Activated CD4-positive, alpha-beta memory T cell treated with anti-CD3 and anti-CD28 coated beads for 36 hours (primary cell): ENCODE results near the gene KRT85. TPM values are rescaled to one million over a fixed set of nuclear protein-coding genes. Genes with fewer than 3 reads are reported as not detected.
"Not testable (repeated sequence)": the region's sequence is repeated elsewhere in the genome, so short reads cannot be mapped to it uniquely, and the experiment has no call there.

ENCODE experiments used
- CTCF ChIA-PET: fragments of 350-600 bp; sonication (Branson Sonifier 250); formaldehyde crosslinking; loops from one replicate; lab custom pipeline; 2021; ENCODE audit warnings: antibody characterized with exemption, inconsistent platforms; lab: Charles Lee
- POLR2A ChIA-PET: fragments of 350-600 bp; sonication (Branson Sonifier 250); formaldehyde crosslinking; loops from one replicate; lab custom pipeline; 2021; ENCODE audit warnings: antibody characterized with exemption; lab: Charles Lee
- DNase-seq: peaks from one replicate; pipeline ENCODE4 v3.0.0-alpha.2; 2020
- H3K27ac Mint-ChIP-seq: one replicate; pipeline ENCODE4 v1.8.0; 2021; ENCODE audit warnings: mixed read lengths
- H3K27me3 Mint-ChIP-seq: one replicate; pipeline ENCODE4 v1.8.0; 2021; ENCODE audit warnings: mixed read lengths
- H3K36me3 Mint-ChIP-seq: one replicate; pipeline ENCODE4 v1.8.0; 2021; ENCODE audit warnings: mixed read lengths
- H3K4me1 Mint-ChIP-seq: one replicate; pipeline ENCODE4 v1.8.0; 2021; ENCODE audit warnings: low read depth, mixed read lengths
- H3K4me3 Mint-ChIP-seq: one replicate; pipeline ENCODE4 v1.8.0; 2021; ENCODE audit warnings: mild to moderate bottlenecking, mixed read lengths
- H3K9me3 Mint-ChIP-seq: one replicate; pipeline ENCODE4 v1.8.0; 2021; ENCODE audit warnings: mixed read lengths
- intact Hi-C: fragments of 100-400 bp; cut with micrococcal nuclease; formaldehyde crosslinking; loops from one replicate; pipeline ENCODE4 v1.15.1; 2023
- total RNA-seq, 2 experiments: library from RNA; stranded (reverse); gene quantifications; one replicate each; pipeline ENCODE4 v1.2.3, GENCODE V29; 2021

KRT85 gene
- total RNA-seq, 2 experiments from 2014 or later = not detected

- ChIA-PET POLR2A (no interaction called here), CTCF (interaction anchor here (1.8 to 2.8 kb wide), 2 partner anchors 10 kb away, joined by 13 to 16 read pairs; no protein-coding TSS in a partner anchor)
- intact Hi-C loops = no loop called here
Measured at GRCh38 chr12:52317468-52318052, 49.7 kb downstream of the KRT85 start.

GRCh38 chr12:52316701-52317100 lies 50.6 kb downstream of the KRT85 start:
- CTCF ChIA-PET = interaction anchor here (0.9 to 3.1 kb wide), 4 partner anchors 9 to 161 kb away, joined by 3 to 16 read pairs (median 8); no protein-coding TSS in a partner anchor
- intact Hi-C loops = no loop called here
- Mint-ChIP-seq H3K36me3 (no peaks in the 10 kb centered on the region), H3K9me3 (no peaks in the 10 kb centered on the region), H3K27me3 (peaks cover 29% of the 10 kb centered on the region), H3K4me1 (no peaks in the 10 kb centered on the region), H3K4me3 (no peak overlapping the region), H3K27ac (no peak overlapping the region)
- POLR2A ChIA-PET = no interaction called here
- DNase-seq = no peak

More at GRCh38 chr12:52317468-52318052, 49.7 kb downstream of the KRT85 start:
- no peak for DNase-seq
- H3K4me1 Mint-ChIP-seq = no peaks in the 10 kb centered on the region
- H3K27me3 Mint-ChIP-seq = peaks cover 31% of the 10 kb centered on the region
- no peak overlapping the region for H3K4me3 Mint-ChIP-seq
- no peaks in the 10 kb centered on the region for H3K9me3 Mint-ChIP-seq
- H3K36me3 Mint-ChIP-seq = no peaks in the 10 kb centered on the region
- no peak overlapping the region for H3K27ac Mint-ChIP-seq

- DNase-seq = no peak
- ChIA-PET POLR2A (no interaction called here), CTCF (interaction anchor here (0.6 to 3.1 kb wide), 6 partner anchors 9 to 161 kb away, joined by 3 to 16 read pairs (median 3); no protein-coding TSS in a partner anchor)
- Mint-ChIP-seq H3K27me3 (peaks cover 32% of the 10 kb centered on the region), H3K9me3 (no peaks in the 10 kb centered on the region), H3K4me3 (no peak overlapping the region), H3K4me1 (no peaks in the 10 kb centered on the region), H3K36me3 (no peaks in the 10 kb centered on the region), H3K27ac (no peak overlapping the region)
- intact Hi-C loops = no loop called here
Measured at GRCh38 chr12:52316290-52316689, 51.0 kb downstream of the KRT85 start.

- CTCF ChIA-PET = interaction anchor here (0.6 to 3.1 kb wide), 6 partner anchors 10 to 160 kb away, joined by 3 to 16 read pairs (median 3); no protein-coding TSS in a partner anchor
- H3K27me3 Mint-ChIP-seq = peaks cover 33% of the 10 kb centered on the region
- H3K4me1 Mint-ChIP-seq, POLR2A ChIA-PET, H3K36me3 Mint-ChIP-seq, H3K27ac Mint-ChIP-seq, intact Hi-C loops, H3K9me3 Mint-ChIP-seq, H3K4me3 Mint-ChIP-seq: not testable (repeated sequence)
- DNase-seq = peak; percentile 53
Measured at GRCh38 chr12:52315721-52316120, 51.6 kb downstream of the KRT85 start.

- Mint-ChIP-seq H3K27me3 (peaks cover 34% of the 10 kb centered on the region), H3K4me3 (no peak overlapping the region), H3K9me3 (no peaks in the 10 kb centered on the region), H3K27ac (no peak overlapping the region), H3K4me1 (no peaks in the 10 kb centered on the region), H3K36me3 (no peaks in the 10 kb centered on the region)
- no peak for DNase-seq
- intact Hi-C loops = no loop called here
- POLR2A ChIA-PET = no interaction called here
- CTCF ChIA-PET = interaction anchor here (1.8 to 3.1 kb wide), 3 partner anchors 11 to 36 kb away, joined by 3 to 16 read pairs (median 14); no protein-coding TSS in a partner anchor
Measured at GRCh38 chr12:52314511-52314910, 52.8 kb downstream of the KRT85 start.

GRCh38 chr12:52313926-52314325 lies 53.4 kb downstream of the KRT85 start:
- H3K27ac Mint-ChIP-seq = no peak overlapping the region
- CTCF ChIA-PET = interaction anchor here (3.1 to 7.2 kb wide), 2 partner anchors 11 to 14 kb away, joined by 14 to 46 read pairs; no protein-coding TSS in a partner anchor
- H3K4me3 Mint-ChIP-seq = no peak overlapping the region
- intact Hi-C loops = no loop called here
- H3K4me1 Mint-ChIP-seq = peaks cover 1% of the 10 kb centered on the region
- peaks cover 36% of the 10 kb centered on the region for H3K27me3 Mint-ChIP-seq
- H3K9me3 Mint-ChIP-seq = no peaks in the 10 kb centered on the region
- no peak for DNase-seq
- POLR2A ChIA-PET = no interaction called here
- no peaks in the 10 kb centered on the region for H3K36me3 Mint-ChIP-seq

- no peak for DNase-seq
Measured at GRCh38 chr12:52313461-52313860, 53.8 kb downstream of the KRT85 start.

GRCh38 chr12:52312086-52312485 lies 55.2 kb downstream of the KRT85 start:
- Mint-ChIP-seq H3K27ac (no peak overlapping the region), H3K4me3 (no peak overlapping the region), H3K36me3 (no peaks in the 10 kb centered on the region), H3K27me3 (peaks cover 45% of the 10 kb centered on the region), H3K9me3 (no peaks in the 10 kb centered on the region), H3K4me1 (peaks cover 5% of the 10 kb centered on the region)
- intact Hi-C loops = no loop called here
- ChIA-PET CTCF (interaction anchor here (1.0 to 7.2 kb wide), 4 partner anchors 16 to 669 kb away, joined by 3 to 46 read pairs (median 16); no protein-coding TSS in a partner anchor), POLR2A (no interaction called here)
- no peak for DNase-seq

More at GRCh38 chr12:52313461-52313860, 53.8 kb downstream of the KRT85 start:
- Mint-ChIP-seq H3K36me3 (no peaks in the 10 kb centered on the region), H3K4me1 (peaks cover 5% of the 10 kb centered on the region), H3K27me3 (peaks cover 36% of the 10 kb centered on the region), H3K27ac (no peak overlapping the region), H3K4me3 (no peak overlapping the region), H3K9me3 (no peaks in the 10 kb centered on the region)
- intact Hi-C loops = no loop called here
- CTCF ChIA-PET = interaction anchor here (7.2 kb wide), 1 partner anchor 14 kb away, joined by 46 read pairs; no protein-coding TSS in a partner anchor
- POLR2A ChIA-PET = no interaction called here

GRCh38 chr12:52311285-52311648 lies 56.0 kb downstream of the KRT85 start:
- no peak overlapping the region for H3K4me3 Mint-ChIP-seq
- H3K27ac Mint-ChIP-seq = no peak overlapping the region
- CTCF ChIA-PET = interaction anchor here (0.8 to 7.2 kb wide), 5 partner anchors 16 to 669 kb away, joined by 3 to 46 read pairs (median 3); no protein-coding TSS in a partner anchor
- H3K4me1 Mint-ChIP-seq = peaks cover 5% of the 10 kb centered on the region
- no peak for DNase-seq
- no peaks in the 10 kb centered on the region for H3K9me3 Mint-ChIP-seq
- H3K27me3 Mint-ChIP-seq = peaks cover 52% of the 10 kb centered on the region
- no peaks in the 10 kb centered on the region for H3K36me3 Mint-ChIP-seq
- POLR2A ChIA-PET = no interaction called here
- intact Hi-C loops = no loop called here

- ChIA-PET POLR2A (no interaction called here), CTCF (interaction anchor here (0.8 to 7.2 kb wide), 4 partner anchors 17 to 670 kb away, joined by 3 to 46 read pairs (median 16); no protein-coding TSS in a partner anchor)
- intact Hi-C loops = no loop called here
- peaks cover 5% of the 10 kb centered on the region for H3K4me1 Mint-ChIP-seq
- peaks cover 54% of the 10 kb centered on the region for H3K27me3 Mint-ChIP-seq
- no peak overlapping the region for H3K4me3 Mint-ChIP-seq
- H3K9me3 Mint-ChIP-seq = no peaks in the 10 kb centered on the region
- no peak for DNase-seq
- no peak overlapping the region for H3K27ac Mint-ChIP-seq
- no peaks in the 10 kb centered on the region for H3K36me3 Mint-ChIP-seq
Measured at GRCh38 chr12:52310622-52311284, 56.5 kb downstream of the KRT85 start.
